HG02970 (cell line): ENCODE measurements around the gene CHD5.

Experiments
- ATAC-seq: cut with Tn5 transposase; IDR thresholded peaks from one replicate; pipeline ENCODE4 v1.9.1; 2021; ENCODE audit warnings: mild to moderate bottlenecking, moderate library complexity, moderate number of reproducible peaks; ENCODE audit not compliant: unreplicated experiment, low FRiP score

The CHD5 gene

GRCh38 chr1:6121651-6122370, 58.3 kb downstream of the CHD5 start:
- ATAC-seq, result no peak

GRCh38 chr1:6121021-6121421, 59.1 kb downstream of the CHD5 start:
- ATAC-seq, result no peak

GRCh38 chr1:6118415-6118814, 61.7 kb downstream of the CHD5 start:
- no peak for ATAC-seq

- no peak for ATAC-seq
Observed at GRCh38 chr1:6117624-6118023, 62.5 kb downstream of the CHD5 start.

- no peak for ATAC-seq
Observed at GRCh38 chr1:6117064-6117463, 63.1 kb downstream of the CHD5 start.

- ATAC-seq, result no peak
Observed at GRCh38 chr1:6116137-6116536, 64.0 kb downstream of the CHD5 start.

- ATAC-seq, result no peak
Observed at GRCh38 chr1:6113745-6114144, 66.4 kb downstream of the CHD5 start.

GRCh38 chr1:6113116-6113515, 67.0 kb downstream of the CHD5 start:
- no peak for ATAC-seq

- no peak for ATAC-seq
Observed at GRCh38 chr1:6112690-6113005, 67.5 kb downstream of the CHD5 start.

DNA sequence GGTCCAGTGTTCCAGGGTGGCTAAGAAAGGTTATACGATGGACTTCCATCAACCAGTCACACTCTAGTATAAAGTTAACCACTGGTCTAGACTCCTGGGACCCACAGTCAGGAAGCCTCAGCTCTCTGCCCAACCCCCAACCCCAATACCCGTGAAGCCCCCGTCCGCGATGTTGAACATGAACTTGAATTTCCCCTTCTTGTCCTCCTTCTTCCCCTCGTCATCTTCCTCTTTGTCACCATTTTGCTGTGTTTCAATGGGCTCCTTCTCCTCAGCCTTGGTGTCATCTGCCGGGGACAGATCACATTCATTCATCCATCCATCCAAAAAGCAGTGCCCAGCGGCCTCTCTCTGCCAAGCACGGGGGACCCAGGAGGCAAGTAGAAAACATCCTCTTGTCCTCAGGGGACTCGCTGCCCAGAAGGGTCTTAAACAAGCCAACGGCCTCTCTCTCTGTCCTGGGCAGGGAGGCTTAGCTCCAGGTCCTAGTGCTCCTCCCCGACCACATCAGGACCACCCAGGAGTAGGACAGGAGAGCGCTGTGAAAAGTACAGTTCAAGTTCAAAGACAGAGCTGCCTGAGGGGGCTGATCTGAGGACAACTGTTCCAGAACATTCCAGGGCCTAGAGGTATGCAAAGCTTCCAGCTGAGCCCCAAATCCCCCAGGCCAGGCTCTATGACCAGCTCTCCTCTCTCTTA, 68.0 kb downstream of the CHD5 start:
- no peak for ATAC-seq

GRCh38 chr1:6111571-6111970, 68.5 kb downstream of the CHD5 start:
- ATAC-seq, result no peak

DNA sequence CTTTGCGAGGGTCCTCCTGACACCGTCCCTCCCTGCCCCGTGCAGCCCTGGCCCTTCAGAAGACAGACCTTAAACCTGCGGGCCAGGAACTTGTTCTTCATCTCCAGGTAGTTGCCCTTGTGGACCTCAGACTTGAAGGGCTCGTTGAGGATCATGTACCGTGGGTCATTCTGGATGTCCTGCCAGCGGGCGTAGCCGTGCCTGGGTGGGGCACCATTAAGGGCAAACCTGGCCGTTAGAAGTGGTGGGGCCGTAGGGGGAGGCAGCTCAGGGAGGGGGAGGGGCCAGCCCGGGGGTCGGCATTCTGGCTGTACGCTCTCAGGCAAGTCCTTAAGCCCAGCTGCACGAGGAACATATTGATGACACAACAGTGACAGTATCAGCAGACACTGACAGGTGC, 69.8 kb downstream of the CHD5 start:
- no peak for ATAC-seq

DNA sequence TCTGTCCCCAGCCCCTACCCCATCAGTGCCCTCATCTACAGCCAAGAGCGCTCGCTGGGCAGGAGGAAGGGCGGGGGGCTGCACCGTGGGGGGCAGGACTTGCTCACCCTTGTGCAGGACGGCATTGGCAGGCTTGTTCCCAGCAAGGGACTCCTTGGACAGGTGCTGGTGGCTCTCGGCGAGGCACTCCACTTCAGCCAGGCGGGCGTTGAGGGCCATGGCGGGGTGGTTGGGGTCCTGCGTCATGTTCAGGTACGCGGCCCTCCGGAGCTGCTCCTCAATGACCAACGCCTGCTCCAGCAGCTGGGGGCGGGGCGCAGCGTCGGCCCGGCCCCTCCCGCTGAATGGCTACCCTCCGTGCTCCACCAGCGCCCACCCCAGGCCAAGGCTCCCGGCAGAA, 70.4 kb downstream of the CHD5 start:
- ATAC-seq, result no peak

DNA sequence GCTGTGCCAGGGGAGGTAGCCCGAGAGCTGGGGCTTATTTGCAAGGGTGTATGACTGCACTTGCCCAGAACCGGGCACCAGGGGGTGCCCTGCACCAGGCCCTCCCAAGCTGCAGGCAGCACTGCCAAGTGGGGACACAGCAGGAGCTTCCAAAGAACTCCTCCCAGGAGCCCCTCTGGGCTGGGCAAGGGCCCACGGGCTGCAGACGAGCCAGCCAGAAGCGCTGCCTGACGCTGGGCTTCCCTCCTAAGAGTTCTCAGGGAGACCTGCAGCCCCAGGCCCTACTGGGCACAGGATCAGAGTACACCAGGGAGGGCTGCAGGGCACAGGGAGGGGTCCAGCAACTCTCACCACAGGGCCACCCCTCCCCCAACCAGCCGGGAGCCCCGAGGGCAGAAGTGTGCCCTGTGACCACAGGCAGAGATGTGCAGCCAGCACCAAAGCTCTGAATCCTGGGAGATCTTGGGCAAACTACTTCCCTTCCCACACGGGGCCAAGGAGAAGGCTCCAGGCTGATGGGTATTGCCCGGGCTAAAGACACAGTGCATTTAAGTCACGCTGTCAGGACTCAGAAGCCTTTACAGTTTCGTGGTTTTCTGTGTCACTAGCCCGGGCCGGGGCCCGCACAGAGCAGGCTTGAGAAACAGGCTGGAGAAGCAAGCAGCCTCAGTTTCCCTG, 71.0 kb downstream of the CHD5 start:
- no peak for ATAC-seq

DNA sequence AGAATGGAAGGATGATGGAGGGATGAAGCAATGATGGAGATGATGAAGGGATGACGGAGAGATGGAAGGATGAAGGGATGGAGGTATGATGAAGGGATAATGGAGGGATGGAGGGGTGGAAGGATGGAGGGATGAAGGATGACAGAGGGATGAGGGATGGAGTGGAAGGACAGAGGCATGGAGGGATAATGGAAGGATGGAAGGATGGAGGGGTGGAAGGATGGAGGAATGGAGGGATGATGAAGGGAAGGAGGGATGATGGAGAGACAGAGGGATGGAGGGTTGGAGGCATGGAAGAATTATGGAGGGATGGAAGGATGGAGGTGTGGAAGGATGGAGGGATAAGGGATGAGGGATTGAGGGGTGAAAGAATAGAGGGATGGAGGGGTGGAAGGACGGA, 71.6 kb downstream of the CHD5 start:
- ATAC-seq, result no peak

DNA sequence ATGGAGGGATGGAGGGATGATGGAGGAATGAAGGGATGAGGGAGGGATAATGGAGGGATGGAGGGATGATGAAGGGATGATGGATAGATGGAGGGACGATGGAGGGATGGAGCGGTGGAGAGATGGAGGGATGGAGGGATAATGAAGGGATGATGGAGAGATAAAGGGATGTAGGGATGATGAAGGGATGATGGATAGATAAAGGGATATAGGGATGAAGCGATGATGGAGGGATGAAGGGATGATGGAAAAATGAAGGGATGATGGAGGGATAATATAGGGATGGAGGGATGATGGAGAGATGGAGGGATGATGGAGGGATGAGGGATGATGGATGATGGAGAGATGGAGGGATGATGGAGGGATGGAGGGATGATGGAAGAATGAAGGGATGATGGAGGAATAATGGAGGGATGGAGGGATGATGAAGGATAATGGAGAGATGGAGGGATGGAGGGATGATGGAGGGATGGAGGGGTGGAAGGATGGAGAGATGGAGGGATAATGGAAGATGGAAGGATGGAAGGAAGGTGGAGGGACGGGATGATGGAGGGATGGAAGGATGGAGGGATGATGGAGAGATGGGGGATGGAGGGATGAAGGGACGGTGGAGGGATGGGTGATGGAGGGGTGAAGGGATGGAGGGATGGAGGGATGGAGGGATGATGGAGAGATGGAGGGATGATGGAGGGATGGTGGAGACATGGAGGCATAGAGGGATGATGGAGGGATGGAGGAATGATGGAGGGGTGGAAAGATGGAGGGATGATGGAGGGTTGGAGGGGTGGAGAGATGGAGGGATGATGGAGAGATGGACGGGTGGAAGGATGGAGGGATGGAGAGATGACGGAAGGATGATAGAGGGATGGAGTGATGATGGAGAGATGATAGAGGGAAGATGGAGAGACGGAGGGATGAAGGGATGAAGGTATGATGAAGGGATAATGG, 72.4 kb downstream of the CHD5 start:
- no peak for ATAC-seq

- ATAC-seq, result no peak
Observed at GRCh38 chr1:6106977-6107376, 73.1 kb downstream of the CHD5 start.

DNA sequence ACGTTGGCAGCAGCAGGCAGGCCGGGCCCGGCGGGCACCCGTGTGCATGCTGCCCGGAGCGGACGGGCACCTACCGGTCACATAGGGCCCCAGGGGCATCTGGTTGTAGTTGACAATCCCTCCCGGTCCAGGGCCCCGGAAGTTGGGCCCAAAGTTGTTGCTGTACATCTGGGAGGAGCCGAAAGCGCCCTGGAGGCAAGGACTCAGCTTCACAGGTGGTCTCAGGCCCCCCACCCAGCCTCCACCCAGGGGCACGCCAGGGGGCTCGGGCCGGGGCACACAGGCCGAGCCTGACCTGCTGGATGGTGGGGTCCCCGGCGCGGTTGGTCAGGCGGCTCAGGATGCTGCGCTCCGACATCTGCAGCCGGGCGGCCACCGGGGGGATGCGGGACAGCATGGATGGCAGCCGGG, 73.8 kb downstream of the CHD5 start:
- ATAC-seq, result no peak

DNA sequence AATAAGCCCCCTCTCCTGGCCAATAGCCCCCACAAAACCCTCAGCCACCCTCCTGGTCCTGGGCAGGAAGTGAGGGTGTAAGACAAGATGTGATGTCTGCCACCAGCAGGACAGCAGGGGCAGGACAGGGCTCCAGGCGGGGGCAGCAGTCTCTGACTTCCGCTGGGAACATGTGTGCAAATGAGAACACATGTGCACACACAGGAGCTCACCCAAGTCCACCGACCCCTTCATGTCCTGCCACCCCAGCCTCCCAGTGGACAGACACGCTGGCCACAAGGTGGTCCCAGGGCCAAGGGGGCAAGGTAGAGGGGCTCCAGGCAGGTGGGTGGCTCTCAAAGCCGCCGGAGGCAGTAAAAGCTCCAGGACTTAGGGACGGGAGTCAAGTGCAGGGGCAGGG, 74.4 kb downstream of the CHD5 start:
- ATAC-seq, result no peak

GRCh38 chr1:6105218-6105679, 74.9 kb downstream of the CHD5 start:
- ATAC-seq, result no peak

DNA sequence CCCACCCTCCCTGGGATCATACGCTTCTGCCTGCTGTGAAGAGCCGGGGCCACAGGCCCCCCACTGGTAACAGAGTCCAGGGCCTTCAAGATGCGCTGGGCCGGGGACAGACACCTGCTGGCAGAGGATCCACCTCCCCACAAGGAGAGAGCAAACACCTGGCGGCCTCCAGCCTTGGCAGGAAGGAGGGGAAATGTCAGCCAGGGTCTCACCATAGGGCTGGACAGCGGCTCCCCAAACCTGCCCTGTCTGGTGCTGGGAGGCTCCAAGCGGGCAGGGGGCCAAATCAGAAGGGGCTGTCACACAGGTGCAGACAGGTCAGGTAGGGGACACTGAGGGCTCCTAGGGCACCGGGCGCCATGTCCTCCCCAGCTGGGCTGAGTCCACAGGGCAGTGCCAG, 75.5 kb downstream of the CHD5 start:
- ATAC-seq, result no peak
